ENCODE measurements around the gene TFDP2.

DNA sequence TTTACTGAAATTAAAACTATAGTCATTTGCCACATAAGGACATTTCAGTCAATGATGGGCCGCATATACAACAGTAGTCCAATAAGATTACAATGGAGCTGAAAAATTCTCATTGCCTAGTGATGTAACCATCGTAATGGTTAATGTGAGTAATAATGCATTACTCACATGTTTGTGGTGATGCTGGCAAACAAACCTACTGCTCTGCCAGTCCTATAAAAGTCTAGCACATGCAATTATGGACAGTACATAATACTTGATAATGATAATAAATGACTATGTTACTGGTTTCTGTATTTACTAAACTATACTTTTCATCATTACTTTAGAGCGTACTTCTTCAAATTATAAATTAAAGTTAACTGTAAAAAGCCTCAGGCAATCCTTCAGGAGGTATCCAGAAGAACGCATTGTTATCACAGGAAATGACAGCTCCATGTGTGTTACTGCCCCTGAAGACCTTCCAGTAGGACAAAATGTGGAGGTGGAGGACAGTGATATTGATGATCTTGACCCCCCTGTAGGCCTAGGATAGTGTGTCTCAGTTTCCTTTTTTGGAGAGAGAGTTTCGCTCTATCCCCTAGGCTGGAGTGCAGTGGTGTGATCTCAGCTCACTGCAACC is 170.2 kb downstream of the TFDP2 start:
- TF ChIP-seq EZH2 (IDR thresholded peaks at IDR 0.05; ENCODE audit: insufficient read depth, poor library complexity, severe bottlenecking) (no peak), EZH2phosphoT487 (IDR thresholded peaks at IDR 0.05; ENCODE audit: insufficient read depth, low read depth) (no peak)

All from GM23248 (cell line).